Measurements from ENCODE around the gene HNRNPH2.

The HNRNPH2 gene, protein sequence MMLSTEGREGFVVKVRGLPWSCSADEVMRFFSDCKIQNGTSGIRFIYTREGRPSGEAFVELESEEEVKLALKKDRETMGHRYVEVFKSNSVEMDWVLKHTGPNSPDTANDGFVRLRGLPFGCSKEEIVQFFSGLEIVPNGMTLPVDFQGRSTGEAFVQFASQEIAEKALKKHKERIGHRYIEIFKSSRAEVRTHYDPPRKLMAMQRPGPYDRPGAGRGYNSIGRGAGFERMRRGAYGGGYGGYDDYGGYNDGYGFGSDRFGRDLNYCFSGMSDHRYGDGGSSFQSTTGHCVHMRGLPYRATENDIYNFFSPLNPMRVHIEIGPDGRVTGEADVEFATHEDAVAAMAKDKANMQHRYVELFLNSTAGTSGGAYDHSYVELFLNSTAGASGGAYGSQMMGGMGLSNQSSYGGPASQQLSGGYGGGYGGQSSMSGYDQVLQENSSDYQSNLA

DNA sequence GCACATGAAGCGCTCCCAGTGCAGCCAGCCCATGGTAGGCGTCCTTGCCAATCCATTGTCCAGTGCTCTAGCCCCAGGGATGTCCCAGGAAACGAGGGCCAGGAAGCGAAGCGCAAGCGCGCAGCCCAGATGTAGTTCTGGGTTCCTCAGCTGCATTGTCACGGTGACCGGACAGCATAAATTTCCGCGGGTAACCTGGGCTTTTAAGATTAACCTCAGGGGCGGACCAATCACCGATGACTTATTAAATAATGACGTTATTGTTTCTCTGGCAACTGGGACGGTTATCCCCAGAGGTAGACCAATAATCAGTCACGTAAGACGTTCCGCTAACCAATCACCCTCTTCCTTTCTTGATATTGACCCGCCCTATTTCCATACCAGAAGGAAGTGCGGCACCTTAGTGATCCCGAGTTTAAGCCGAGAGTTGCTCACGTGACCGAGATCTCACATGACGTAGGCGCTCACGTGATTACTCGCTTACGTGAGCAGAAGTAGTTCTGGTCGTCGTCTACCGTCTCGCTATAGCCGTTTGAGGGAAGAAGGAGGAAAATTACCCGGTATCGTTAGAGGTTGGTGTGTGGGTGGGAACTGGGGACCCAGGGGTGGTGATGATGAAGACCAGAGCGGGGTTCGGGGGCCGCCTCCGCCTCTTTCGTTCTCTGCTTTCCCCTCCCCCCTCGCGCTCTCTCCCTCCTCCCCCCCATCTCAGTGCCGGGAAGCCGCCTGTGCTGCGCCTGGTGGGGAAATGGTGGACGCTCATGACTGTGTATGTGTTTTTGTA is at the start of gene HNRNPH2, which contains the start of gene GLA:
HNRNPH2 (plus strand) TSS at position 475 of the 784 bp plus-strand sequence. CDS start 3,767 bp downstream, outside the sequence.
GLA (minus strand) TSS at position 178 of the 784 bp plus-strand sequence; CDS start at position 156, 22 bp downstream.
- DNase-seq (ENCODE audit: low spot score) = peak; percentile 80
- TF ChIP-seq, protein P1, sequence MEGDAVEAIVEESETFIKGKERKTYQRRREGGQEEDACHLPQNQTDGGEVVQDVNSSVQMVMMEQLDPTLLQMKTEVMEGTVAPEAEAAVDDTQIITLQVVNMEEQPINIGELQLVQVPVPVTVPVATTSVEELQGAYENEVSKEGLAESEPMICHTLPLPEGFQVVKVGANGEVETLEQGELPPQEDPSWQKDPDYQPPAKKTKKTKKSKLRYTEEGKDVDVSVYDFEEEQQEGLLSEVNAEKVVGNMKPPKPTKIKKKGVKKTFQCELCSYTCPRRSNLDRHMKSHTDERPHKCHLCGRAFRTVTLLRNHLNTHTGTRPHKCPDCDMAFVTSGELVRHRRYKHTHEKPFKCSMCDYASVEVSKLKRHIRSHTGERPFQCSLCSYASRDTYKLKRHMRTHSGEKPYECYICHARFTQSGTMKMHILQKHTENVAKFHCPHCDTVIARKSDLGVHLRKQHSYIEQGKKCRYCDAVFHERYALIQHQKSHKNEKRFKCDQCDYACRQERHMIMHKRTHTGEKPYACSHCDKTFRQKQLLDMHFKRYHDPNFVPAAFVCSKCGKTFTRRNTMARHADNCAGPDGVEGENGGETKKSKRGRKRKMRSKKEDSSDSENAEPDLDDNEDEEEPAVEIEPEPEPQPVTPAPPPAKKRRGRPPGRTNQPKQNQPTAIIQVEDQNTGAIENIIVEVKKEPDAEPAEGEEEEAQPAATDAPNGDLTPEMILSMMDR (IDR thresholded peaks at IDR 0.05; ENCODE audit: extremely low read depth, insufficient read depth, missing control alignments) = no peak
- in situ Hi-C loops (cut with MboI; ENCODE audit: low pct_unique_long_range_greater_than_20kb, low sequenced_read_pairs, unreplicated experiment) = no loop called here

DNA sequence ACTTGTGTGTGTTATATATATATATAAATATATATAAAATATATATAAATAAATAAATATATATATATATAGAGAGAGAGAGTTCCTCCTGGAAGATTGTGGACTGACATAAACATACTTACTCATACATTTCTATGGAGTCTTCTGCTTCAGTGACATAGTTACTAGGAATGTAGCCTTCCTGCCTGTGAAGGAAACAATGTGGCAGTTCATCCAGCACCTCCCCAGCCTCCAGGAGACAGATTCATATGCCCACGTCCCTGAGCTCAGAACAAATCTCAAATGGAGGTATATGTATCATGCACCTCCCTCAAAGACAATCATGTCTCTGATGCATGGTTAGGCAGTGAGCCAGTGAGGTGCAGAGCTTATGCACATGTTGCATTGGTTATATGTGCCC is 48.1 kb upstream of the HNRNPH2 start:
- TF ChIP-seq, protein P1 (IDR thresholded peaks at IDR 0.05; ENCODE audit: extremely low read depth, insufficient read depth, missing control alignments) = no peak
- DNase-seq (ENCODE audit: low spot score) = no peak
- in situ Hi-C loops (cut with MboI; ENCODE audit: low pct_unique_long_range_greater_than_20kb, low sequenced_read_pairs, unreplicated experiment) = no loop called here

DNA sequence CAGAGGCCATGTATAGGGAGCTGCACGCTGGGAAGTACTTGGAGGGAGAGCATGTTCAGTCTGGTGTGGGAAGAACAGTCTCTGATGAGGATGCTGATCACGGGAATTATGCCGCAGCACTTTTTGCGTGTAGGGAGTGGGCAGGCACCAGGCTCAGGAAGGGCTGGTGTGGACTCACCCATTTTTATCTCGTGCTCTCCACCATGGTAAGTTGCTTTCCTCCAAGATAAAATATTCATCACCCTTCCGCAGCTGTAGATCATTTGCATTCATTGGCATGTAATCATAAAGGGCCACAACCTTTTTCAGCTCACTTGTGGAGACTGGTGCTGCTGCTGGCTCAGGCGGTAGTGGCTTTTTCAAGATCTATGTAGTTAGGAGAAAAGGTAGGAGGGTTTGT is 47.6 kb upstream of the HNRNPH2 start:
- in situ Hi-C loops (cut with MboI; ENCODE audit: low pct_unique_long_range_greater_than_20kb, low sequenced_read_pairs, unreplicated experiment) = no loop called here

DNA sequence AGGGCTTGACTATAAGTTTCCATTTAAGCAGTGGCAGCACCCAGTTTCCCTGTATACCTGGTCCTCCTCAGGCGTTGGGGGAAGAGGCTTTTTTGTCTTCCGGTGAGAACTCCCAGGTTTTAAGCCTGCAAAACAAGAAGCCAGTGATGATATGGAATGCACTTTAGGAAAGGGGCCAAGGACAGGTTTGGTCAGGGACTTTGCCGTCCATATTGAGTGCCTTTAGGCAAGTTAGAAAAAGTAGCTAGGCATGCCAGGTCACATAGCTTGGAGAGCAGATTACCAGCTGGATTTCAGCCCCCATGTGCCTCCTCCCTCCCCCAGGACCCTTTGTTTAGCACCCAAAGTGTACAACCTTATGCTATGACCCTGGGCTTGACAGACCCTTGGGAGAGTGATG is 45.9 kb upstream of the HNRNPH2 start:
- no peak for DNase-seq (ENCODE audit: low spot score)
- TF ChIP-seq, protein P1 (IDR thresholded peaks at IDR 0.05; ENCODE audit: extremely low read depth, insufficient read depth, missing control alignments) = no peak
- in situ Hi-C loops (cut with MboI; ENCODE audit: low pct_unique_long_range_greater_than_20kb, low sequenced_read_pairs, unreplicated experiment) = no loop called here

More for the DNA sequence above, 47.6 kb upstream of the HNRNPH2 start:
- no peak for DNase-seq (ENCODE audit: low spot score)
- TF ChIP-seq, protein P1 (IDR thresholded peaks at IDR 0.05; ENCODE audit: extremely low read depth, insufficient read depth, missing control alignments) = no peak

DNA sequence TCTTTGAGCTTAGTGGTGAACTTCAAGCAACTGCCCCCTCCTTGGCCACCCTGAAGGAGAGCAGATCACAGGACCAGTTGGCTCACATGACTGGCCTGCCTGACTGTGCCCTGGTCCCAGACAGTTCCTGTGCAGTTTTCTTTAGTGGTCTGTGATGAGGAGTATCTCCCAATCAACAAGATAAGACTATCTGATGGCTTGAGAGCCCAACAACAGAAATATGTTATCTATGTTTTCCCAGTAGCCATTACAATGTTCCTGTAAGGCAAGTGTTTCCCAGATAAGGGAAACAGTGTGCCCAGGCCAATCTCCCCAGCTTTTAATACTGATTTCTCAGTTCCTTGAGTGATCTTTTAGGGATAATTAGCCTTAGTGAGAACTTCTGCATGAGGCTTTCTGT is 45.3 kb upstream of the HNRNPH2 start:
- TF ChIP-seq, protein P1 (IDR thresholded peaks at IDR 0.05; ENCODE audit: extremely low read depth, insufficient read depth, missing control alignments) = no peak
- in situ Hi-C loops (cut with MboI; ENCODE audit: low pct_unique_long_range_greater_than_20kb, low sequenced_read_pairs, unreplicated experiment) = no loop called here
- no peak for DNase-seq (ENCODE audit: low spot score)

DNA sequence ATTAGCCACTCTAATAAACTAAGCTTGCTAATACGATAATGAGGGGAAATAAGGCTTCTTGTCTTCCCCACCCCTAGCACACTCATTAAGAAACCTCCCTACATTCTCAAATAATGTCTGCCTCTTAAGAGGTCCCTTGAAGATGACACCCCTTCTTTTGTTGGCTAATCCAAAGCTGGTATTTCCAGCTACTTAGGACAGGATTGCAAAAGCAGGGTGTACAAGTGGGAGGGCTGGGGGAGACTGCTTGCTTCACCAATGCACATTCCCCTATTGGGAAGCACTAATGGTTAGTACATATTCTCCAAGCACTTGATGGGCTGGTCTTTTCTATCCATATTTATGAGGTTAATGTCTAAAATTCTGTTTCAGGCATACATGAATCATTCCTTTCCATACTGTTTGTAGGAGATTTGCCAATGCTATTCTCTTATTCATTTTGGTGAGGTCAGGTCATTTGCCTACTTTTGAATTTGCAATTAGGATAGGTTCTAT is 42.7 kb upstream of the HNRNPH2 start:
- in situ Hi-C loops (cut with MboI; ENCODE audit: low pct_unique_long_range_greater_than_20kb, low sequenced_read_pairs, unreplicated experiment) = no loop called here
- DNase-seq (ENCODE audit: low spot score) = no peak
- TF ChIP-seq, protein P1 (IDR thresholded peaks at IDR 0.05; ENCODE audit: extremely low read depth, insufficient read depth, missing control alignments) = no peak

Measured in GM13977 (cell line).